ENCODE measurements around the gene DCAF12.
"Not testable (repeated sequence)": the region's sequence is repeated elsewhere in the genome, so short reads cannot be mapped to it uniquely, and the experiment has no call there.

- not testable (repeated sequence) for TF ChIP-seq CTCF, POLR2A (IDR thresholded peaks at IDR 0.05)
Measured at GRCh38 chr9:34038851-34039250, 87.6 kb downstream of the DCAF12 start.

Measured in adrenal gland (tissue), 5 donors.